ENCODE results near the gene LIX1.
"Not testable (repeated sequence)": the region's sequence is repeated elsewhere in the genome, so short reads cannot be mapped to it uniquely, and the experiment has no call there.

Gene LIX1

DNA sequence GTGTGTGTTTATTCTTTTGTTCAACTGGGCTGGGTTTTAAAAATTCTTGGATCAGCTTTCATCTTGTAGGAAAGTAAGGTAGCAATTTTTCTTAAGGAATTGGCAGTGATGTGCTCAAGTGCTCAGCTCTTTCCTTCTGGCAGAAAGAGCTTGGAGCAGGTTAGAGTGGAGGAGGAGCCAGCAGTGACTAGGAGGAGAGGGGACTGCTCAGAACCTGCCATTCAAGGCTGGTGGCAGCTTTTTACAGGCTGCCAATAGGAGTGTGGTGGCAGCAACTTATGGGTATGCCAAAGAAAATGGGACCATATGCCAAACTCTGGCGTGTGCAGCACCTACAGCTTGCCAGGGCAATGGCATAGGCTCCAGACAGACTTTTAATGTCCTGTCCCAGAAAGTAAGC is 2.2 kb downstream of the LIX1 start:
- FAIRE-seq, result not testable (repeated sequence)

DNA sequence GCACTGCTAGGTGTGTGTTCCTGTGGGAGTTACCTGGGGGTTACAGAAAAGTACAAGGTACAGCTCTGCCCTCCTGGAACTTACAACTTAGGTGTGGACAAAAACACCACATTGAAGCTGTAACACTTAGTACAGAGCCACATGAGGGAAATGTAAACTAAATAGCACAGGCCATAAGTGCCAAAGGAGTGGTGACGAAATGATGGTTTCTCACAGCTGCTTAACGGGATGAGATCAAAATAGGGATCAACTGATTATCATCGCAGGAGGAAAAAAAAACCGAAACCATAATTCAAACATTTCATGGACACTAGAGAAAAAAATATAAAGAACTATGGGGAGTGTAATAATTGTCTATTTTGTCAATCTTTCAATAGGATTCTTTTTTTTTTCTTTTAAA is 5.9 kb downstream of the LIX1 start:
- FAIRE-seq, result no peak

DNA sequence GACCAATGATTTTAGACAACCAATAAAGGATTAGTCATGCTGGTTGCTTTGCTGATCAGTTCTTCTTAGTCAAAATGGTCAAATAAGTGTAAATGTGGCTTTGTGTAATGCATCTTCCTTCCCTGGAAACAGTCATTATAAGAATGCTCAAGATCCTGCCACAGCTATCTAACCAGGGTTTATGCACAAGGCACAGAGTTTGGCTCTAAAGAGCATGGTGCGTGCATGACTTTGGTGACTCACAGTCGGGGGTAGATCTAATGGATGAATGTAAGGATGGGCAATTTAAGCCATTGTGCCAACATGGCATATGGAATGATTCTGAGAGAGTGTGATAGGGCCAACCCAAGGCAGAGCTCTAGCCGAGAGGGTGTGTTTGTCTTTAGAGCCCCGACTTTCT is 6.5 kb downstream of the LIX1 start:
- no peak for FAIRE-seq

DNA sequence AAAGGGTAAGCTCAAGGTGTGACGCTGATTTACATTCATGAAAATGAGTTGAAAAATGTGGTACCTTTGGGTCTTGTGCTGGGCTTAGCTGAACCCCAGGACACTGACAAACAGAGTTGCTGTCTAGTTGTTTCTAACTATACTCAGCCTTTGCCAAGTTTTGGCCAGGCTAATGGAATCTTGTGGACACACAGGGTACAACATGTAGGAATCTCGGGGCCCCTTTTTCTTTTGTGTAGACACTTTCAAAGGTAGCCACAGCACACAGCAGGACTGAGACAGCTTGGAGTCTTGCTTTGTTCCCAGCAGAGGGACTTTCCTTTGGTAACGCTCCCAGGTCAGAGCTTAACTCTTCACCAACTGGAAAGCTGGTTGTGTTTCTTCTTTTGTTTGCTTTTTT is 7.8 kb downstream of the LIX1 start:
- no peak for FAIRE-seq

DNA sequence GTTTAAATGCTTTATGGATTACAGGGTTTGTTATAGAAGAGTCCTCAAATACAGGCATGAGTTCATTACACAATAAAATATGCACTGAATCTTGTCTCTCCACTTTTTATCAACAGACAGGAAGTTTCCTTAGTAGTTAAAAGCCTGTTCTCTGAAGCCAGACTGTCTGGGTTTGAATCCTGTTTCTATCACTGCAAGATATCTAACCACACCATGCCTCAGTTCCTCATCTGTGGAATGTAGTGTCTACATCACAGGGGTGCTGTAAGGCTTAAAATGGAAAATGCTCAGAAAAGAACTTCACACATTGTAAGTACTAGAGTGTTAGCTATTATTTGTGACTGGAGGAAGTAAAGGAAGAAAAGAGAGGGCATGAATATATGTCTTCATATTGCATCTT is 9.3 kb downstream of the LIX1 start:
- FAIRE-seq, result no peak

DNA sequence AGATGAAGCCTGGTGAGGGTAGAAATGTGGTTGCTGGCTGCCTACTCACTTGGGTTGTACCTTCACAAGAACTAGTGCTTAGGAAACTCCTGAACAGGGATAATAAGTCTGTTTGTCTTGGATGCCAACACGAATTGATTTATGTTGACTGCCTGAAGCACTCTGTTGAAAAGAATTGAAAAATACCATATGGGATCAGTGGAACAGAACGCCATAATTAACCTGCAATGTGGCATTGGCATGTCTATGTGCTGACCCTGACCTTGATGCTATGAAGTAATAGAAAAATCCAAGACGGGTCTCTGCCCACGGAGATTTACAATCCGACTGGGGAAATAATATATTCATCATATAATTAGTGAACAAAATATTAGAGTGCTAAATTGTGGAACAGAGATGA is 10.5 kb downstream of the LIX1 start:
- FAIRE-seq, result no peak

DNA sequence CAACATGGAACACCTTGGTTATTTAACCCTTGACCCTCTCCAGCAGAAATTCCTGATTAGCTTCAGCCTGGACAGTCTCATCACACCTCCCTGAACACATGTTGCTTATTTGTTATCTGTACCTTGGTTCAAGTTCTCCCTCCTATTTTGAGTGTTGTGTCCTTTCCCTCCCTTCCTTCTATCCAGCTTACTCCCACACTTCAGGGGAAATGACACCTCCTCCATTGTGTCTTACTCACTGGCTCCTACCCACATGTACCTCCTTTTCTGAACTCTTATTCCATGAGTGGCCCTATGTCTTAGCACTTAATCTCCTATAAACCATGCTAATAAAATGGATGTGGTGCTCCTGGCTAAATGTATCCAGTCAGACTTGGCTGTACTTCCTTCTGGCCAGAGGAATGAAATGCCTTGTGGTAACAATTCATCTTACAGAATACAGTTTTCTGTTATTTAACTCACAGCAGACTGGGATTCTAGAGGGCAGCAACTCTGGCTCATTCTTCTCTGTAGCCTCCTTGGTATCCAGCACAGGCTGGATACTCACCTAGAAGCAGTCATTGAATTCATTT is 11.2 kb downstream of the LIX1 start:
- FAIRE-seq, result no peak

DNA sequence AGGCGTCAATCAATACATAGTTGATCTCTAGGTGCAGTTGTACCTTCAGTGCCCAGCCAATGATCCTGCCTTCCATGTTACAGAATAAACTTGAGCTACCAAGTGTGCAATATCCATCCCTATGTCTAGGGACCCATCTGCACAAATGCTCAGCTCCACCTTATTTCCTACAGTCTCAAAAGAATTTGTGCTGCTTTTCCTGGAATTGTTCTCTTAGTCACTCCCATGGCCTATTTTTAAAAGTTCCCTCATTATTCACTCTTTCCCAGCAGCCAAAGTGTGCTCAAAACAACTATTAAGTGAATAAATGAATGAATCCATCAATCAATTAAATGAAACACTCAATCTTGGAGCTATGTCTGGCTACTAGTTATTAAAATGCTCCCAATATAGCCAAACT is 14.7 kb downstream of the LIX1 start:
- FAIRE-seq, result no peak

DNA sequence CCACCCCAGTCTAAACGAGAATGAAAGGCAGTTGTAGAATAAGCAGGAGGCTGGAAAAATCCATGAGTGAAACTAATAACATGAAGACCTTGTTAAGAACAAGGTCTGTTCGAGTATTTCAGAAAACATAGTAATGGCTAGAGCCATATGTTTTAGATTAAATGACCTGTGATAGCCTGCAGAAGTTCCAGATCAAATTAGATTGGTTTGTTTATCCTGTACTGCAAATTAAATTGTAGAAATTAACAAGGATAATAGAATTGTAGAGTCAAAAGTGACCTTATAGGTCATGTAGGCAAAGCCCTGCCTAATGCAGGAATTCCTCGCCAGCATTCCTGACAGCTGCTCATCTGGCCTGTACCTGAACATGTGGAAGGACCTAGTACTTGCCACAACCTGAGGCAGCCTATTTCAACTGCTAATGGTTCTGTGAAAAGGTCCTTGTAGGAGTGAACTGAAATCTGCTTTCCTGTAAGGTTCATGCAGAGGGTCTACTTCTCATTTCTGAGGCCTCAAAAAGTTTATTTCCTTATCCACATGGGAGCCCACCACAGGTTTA is 17.2 kb downstream of the LIX1 start:
- no peak for FAIRE-seq

DNA sequence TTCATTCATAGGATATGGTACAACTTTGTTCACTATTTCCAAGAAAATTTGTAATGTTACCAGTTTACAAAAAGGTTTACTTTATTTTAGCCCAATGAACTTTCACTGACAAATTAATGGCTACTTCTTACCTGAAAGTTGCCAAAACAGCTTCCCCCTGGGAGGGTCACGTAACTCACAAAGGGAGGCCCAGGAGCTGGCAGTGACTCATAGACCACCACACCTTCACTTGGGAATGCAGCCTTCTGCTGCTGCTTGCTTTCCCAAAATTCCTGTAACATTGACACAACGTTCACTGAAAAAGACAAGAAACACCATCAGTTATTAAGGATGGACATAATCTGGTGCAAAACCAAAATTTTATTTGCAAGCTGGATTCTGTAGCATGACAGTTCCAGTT is 18.1 kb downstream of the LIX1 start:
- no peak for FAIRE-seq

DNA sequence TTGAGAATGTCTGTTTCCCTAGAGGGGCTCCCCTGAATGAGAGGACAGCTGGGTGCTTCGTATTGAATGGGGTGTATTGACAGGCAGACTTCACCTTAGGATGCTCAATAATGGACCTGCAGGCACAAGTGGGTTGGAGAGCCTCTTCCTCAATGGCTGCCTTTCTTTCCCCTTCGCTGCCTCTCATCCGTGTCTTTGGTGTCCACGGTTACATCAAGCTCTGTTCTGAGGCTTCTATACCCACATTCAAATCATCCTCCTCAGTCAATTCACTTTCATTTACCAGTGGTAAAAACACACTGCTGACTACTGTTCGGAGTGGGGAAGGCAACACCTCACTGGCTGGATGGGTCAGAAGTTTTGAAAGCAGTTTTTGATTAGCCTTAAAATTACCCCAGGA is 20.6 kb downstream of the LIX1 start:
- no peak for FAIRE-seq

DNA sequence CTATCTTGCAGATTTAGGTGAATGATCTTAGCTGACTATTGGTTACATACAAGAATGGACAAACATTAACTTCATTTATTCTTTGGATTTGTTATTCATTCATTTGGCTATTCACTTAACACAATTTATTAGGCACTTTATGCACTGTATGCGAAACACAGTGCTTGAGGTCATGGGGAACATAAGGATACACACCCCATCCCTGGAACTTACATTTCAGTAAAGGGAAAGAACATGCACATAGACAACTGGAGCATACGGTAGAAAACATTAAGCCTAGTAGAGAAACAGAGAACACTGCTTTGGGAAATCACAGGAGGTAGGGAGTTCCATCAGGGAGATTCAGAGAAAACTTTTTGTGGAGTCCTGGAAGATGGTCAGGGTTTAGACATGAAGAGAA is 22.2 kb downstream of the LIX1 start:
- FAIRE-seq, result no peak

DNA sequence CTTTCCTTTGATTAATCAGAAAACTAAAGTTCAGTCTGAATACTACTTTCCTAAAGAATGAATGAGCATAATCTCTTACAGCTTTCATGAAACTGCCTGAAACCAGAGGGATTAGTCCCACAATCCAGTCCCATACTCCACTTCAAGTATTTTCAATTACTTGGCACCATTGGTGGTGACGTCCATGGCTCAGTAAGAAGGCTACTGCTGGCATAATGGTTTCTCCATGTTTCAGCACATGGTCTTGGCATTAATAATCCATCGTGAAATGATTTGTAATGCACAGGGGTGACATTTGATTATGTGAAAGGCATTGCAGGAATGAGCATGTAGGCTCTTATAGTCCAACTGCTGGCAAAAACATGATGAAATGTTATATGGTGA is 23.4 kb downstream of the LIX1 start:
- no peak for FAIRE-seq

DNA sequence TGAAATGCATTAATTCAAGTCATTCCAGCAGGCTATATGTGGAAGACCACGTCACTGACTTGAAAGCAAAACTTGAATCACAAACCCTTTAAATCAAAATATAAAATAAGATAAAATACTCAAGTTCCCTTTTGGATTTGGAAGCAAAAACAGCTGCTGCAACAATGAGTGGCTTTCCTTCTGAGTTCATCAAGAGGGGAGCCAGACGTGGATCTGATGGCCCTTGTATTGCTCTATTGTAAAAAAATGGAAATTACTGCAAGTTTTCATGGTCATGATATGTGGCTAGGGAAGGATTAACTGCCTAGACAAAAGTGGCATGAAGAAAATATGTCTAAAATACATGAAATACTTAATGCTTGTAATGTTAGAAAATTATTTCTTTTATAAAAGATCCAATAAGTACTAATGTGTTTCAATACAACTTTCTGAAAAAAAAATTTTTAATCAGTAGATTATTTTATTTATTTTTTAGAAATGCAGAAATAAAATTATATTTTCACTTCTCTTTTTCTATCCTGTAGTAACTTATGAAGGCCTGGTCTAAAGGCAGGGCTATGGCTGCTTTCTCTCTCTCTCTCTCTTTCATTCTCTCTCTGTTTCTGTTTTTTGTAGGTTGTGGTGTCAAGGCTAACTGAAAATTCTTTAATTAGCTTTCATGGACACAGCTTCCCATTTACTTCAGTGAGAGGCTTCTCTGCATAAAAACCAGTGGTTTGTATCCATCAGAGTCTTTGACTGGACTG is 24.0 kb downstream of the LIX1 start:
- FAIRE-seq, result no peak

DNA sequence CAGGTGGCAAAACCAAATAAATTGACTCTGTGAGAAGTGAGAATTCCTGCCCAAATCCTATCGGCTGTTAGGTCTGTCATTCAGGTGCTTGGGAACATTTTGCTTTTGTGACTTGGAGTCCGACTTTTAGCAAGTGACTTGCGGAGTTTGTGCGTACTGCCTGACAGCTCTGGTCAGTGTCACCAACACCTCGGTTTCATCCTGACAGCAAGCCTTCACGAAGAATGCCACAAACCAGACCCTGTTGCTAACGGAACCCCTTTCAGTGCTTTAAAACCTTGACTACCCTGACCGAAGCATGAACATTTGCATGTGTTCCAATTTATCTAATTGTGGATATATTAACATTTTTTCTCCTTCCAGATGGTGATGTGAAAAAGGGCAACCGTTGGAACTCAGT is 26.5 kb downstream of the LIX1 start:
- no peak for FAIRE-seq

DNA sequence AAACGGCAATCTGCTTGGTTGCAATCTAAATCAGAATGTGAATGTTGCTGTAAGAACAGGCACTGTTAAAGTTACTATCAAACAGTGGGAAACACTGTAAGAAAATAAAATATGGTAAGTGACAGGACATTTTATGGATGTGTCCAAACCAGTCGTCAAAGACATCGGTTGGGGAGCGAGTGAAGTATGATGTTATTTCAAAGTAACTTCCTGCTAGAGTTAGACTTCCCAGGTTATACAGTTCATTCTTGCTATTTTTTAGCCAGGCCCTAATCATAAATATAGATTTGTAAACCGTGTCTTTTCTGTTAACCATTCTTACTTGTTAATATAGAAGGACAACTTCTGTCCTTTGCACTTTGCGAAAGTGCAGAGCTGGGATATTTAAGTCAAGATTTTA is 30.2 kb downstream of the LIX1 start:
- no peak for FAIRE-seq

DNA sequence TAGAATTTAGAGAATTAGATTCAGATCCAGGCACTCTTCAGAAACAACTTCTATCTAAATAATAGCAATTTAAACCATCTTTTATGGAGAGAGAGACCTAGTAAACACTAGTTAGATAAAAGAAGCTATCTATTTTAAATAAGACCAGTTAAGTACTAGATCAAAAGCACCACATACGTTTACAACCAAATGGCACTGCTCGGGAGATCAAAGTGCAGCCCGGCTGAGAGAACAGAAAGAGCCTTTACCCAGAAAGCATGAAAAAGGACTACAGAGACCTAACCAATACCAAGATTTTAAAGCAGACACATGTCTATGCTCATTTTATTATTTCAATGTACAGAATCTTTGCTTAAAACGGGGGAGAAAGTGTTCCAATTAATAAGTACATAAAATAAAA is 30.8 kb downstream of the LIX1 start:
- no peak for FAIRE-seq

DNA sequence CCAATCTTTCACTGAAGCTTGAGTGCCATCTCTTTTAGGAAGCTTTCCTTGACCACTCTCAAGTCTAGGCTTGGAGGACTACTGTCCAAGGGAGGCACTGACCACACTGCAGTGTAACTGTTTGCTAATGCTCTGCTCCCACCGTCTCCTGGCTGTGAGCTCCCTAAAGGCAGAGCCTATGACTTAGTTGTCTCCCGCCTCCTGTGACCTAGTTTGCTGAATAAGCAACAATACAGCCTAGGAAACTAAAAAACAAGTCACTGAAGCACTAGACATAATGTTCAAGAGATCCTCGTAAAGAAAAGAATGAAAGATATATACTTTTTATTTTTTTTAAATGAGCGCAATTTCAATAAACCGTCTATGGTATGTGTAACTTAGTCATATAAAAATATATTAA is 31.4 kb downstream of the LIX1 start:
- no peak for FAIRE-seq

DNA sequence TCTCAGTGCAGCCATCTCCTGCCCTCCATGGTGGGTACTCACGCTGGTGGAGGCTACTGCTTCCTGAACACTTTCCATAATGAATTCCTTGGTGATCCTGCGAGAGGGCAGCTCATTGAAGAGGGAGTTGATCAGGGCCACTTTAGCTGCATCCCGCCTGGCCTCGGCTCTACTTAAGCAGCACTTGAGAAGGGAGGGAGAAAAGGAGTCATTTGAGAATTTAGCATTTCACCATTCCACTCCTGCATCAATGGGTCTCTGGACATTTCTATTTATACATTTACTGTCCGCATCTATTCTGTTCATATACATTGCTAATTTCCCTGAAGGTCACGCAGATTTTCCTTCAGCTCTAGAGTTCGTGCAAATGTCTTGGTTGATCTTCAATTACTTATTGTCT is 35.1 kb downstream of the LIX1 start:
- no peak for FAIRE-seq

DNA sequence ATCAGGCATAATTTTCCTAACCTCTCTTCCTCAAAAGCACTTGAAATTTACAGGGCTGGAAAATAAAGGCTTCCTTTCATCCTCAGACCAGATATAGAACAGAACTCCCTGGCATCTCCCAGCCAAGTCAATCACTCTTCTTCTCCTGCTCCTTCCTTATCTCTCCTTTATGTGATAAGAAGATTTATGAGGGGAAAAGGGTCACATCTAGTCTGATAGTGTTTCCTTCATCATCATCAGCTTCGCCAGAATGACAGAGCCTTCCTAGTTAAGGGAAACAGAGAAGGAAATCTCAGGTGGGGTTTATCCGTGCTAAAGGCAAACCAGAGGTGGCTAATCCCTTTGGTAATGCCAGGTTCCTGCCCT is 36.2 kb downstream of the LIX1 start:
- no peak for FAIRE-seq

DNA sequence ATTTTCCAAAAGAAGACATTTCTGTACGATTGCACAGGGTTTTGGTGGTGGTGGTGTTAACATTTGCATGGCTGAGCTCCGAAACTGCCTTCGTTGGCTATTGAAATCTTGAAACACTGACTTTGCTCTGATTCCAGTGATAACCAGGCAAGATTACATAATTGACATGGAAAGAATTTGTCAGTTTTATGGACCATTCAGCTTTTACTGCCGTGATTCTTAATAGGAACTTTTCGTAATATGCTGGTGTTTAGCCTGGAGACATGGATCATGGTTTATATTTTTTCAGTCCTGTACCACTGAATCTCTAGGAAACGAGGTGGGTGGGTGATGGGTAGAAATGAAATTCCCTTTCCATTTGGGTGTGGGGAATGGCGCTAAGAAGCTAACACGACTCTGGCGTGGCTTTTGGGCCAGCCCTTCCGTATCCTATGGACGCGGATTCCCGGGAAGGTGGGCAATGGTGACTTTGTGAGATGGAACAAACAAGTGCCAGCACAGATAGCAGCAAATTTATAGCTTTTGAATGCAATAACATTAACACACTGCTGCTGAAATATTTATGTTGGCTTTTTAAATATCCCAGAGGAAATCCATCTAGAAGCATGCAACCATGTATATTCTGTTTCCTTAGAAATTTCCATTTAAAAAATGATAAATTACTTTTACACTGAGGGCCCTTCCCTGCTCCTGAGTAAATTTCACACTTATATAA is 36.8 kb downstream of the LIX1 start:
- no peak for FAIRE-seq

DNA sequence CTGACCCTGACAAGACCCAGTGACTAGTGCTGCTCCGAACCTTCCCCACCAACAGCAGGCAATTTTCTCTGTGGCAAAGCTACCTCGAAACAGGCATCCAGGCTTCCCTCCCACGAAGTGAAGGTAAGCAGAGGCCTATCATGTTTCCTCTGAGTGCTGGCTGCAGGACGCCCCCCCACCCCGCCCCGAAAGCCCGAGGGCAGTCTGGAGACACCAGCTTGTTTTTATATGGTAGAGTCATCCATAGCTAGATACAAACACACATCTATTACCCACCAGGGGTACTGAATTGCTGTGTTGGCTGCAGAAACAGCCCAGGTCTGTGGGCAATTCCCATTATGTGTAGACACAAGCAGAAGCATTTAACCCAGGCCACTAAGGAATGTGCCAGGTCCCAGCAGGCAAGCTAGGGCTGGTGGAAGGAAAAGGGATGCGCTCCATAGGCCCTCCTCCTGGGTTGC is 40.4 kb downstream of the LIX1 start:
- FAIRE-seq, result no peak

DNA sequence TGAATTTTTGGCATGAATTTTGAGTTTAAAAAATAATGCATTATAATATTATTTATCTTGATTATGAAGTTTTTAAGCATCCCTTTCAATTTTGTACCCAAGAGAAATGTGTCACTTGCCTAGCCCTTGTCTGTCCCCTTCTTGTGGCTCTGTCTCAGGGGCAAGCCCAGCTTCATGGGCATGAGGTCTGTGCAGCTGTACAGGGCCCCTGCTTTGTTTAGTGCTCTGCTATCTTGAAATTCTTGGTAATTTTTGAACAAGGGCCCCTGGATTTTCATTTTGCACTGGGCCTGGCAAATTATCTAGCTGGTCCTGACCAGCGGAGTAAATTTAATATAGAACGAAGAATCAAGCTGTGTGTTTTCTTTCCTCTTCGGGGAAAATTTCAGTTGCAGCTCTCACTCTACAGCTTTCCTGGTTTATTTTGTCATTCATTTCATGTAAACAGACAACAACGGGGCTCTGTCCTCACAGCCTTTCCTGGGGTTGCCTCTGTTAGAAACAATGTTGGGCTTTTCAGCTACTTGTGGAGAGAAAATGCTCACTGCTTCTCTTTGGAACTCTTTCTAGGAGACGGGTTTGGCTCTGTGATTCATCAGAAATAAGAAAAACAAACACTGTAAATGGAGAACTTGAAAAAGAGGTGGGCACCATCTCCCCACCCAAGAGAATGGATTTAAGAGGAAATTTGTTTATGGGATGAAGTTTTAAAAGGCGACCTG is 41.1 kb downstream of the LIX1 start:
- FAIRE-seq, result no peak

DNA sequence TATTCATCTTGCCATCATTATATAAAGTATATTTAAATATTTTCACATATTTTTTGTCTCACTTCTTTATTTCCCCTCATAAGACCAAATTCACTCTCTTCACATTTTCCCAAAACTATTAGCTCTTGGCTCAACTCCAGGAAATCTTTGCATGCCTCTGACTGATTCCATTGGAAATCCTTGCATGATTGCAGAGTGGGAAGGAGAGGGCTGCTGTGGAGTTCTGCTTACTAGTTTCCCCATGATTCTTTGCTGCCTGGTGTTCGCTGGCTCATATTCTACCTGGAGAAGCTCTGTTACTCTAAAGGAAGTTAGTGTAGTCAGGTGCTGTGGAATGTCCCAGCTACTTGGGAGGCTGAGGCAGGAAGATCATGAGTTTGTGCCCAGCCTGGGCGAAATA is 41.9 kb downstream of the LIX1 start:
- no peak for FAIRE-seq
